K562 (cell line): ENCODE results near the gene FGGY. TPM values are rescaled to one million over a fixed set of nuclear protein-coding genes. Genes with fewer than 3 reads are reported as not detected.

ENCODE experiments used
- ILK ChIP-seq: fragments of 450-650 bp; IDR thresholded peaks from 2 replicates; pipeline ENCODE4 v1.6.1; 2016; ENCODE audit warnings: missing genetic modification characterization, low read depth, mild to moderate bottlenecking, missing compliant biosample characterization, moderate library complexity, borderline replicate concordance
- IRF1 ChIP-seq: sonication (generic); formaldehyde crosslinking; IDR thresholded peaks from 2 replicates; pipeline ENCODE4 v1.8.0; 2022; ENCODE audit warnings: missing genetic modification reagents, mild to moderate bottlenecking, borderline replicate concordance
- JUN ChIP-seq, 2 experiments: sonication (generic) in 1 of 2; formaldehyde crosslinking in 1 of 2; IDR thresholded peaks; 2 replicates each; pipeline versions ENCODE4 v1.6.1 to v1.8.0; 2012 to 2022; ENCODE audit warnings: borderline replicate concordance in 2 of 2, mild to moderate bottlenecking in 2 of 2, improper control_type of control experiment in 1 of 2, low read depth in 1 of 2, low read length in 1 of 2, missing genetic modification reagents in 1 of 2
- KLF10 ChIP-seq: fragments of 250-450 bp; sonication (Bioruptor Pico); IDR thresholded peaks from 2 replicates; pipeline ENCODE4 v1.6.1; 2021; ENCODE audit warnings: matching md5 sums
- NRF1 ChIP-seq, 2 experiments: fragments of 450-650 bp; IDR thresholded peaks in 1 of 2; conservative IDR thresholded peaks in 1 of 2; 2 replicates each; pipeline ENCODE4 v1.6.1; 2014; ENCODE audit warnings: mild to moderate bottlenecking in 2 of 2
- PHF8 ChIP-seq: fragments of 200-600 bp; sonication (generic); IDR thresholded peaks from 2 replicates; pipeline ENCODE4 v1.6.1; 2012; ENCODE audit warnings: mixed run types, mild to moderate bottlenecking, inconsistent platforms, low read length, moderate library complexity, borderline replicate concordance
- POLR3G ChIP-seq: IDR thresholded peaks from 2 replicates; pipeline ENCODE4 v1.6.1; 2011; ENCODE audit not compliant: insufficient read length, insufficient replicate concordance; ENCODE audit errors: extremely low read depth
- ZBTB5 ChIP-seq: fragments of 450-650 bp; IDR thresholded peaks from 2 replicates; pipeline ENCODE4 v1.6.1; 2017; ENCODE audit warnings: antibody characterized with exemption
- ZC3H11A ChIP-seq: IDR thresholded peaks from 2 replicates; pipeline ENCODE4 v1.6.1; 2012; ENCODE audit warnings: low read depth, low read length, improper control_type of control experiment
- ZC3H4 ChIP-seq: sonication (generic); formaldehyde crosslinking; IDR thresholded peaks from 2 replicates; pipeline ENCODE4 v1.9.0; 2021; ENCODE audit warnings: missing genetic modification reagents, borderline replicate concordance
- polyA plus RNA-seq, 8 experiments: library from polyadenylated mRNA; depleted of rRNA in 4 of 8; stranded (reverse) in 5 of 8; unstranded in 3 of 8; fragments of >200 nt; fragmentation: Nextera tagmentation in 2 of 8; fragmentation: Illumina TruSeq in 1 of 8; extraction: Ambion mirVana in 2 of 8; extraction: Trizol in 1 of 8; gene quantifications; 2 replicates each; pipeline versions ENCODE4 v1.2.1 to v1.2.3, GENCODE V29; 2011 to 2014; ENCODE audit warnings: inconsistent platforms in 1 of 8, missing spikeins in 1 of 8
- total RNA-seq, 7 experiments: library from RNA; depleted of rRNA in 6 of 7; stranded (reverse); fragments of >200 nt in 6 of 7; fragmentation: Illumina TruSeq in 2 of 7; extraction: Trizol in 2 of 7; gene quantifications; 2 replicates each; pipeline versions ENCODE4 v1.2.1 to v1.2.3, GENCODE V29; 2011 to 2021; ENCODE audit warnings: low replicate concordance in 1 of 7
- TF ChIP-seq, protein P1 (sequence below): fragments of 450-650 bp; IDR thresholded peaks from 2 replicates; pipeline ENCODE4 v1.6.1; 2016; ENCODE audit warnings: low read depth

The FGGY gene
- total and polyA plus RNA-seq, 9 of the 15 experiments (the other 6 are each of a cell fraction or from before 2014, with no cell fraction given) = 9.7 to 19.2 (median 12.6) TPM

GRCh38 chr1:59639266-59639665, 342.4 kb downstream of the FGGY start (continued):
- TF ChIP-seq ILK (no peak), ZC3H4 (no peak), PHF8 (no peak), IRF1 (CRISPR knock-in tag) (no peak), ZBTB5 (no peak), POLR3G (no peak), ZC3H11A (no peak), NRF1 (conservative IDR thresholded peaks at IDR 0.05 in 1 of 2, IDR thresholded peaks at IDR 0.05 in 1 of 2) (no peak), KLF10 (CRISPR knock-in tag) (no peak), JUN (IDR thresholded peaks at IDR 0.05; ENCODE audit: borderline replicate concordance, low read depth, low read length) (no peak), JUN (CRISPR knock-in tag; IDR thresholded peaks at IDR 0.05; ENCODE audit: borderline replicate concordance) (no peak)
- TF ChIP-seq, protein P1, sequence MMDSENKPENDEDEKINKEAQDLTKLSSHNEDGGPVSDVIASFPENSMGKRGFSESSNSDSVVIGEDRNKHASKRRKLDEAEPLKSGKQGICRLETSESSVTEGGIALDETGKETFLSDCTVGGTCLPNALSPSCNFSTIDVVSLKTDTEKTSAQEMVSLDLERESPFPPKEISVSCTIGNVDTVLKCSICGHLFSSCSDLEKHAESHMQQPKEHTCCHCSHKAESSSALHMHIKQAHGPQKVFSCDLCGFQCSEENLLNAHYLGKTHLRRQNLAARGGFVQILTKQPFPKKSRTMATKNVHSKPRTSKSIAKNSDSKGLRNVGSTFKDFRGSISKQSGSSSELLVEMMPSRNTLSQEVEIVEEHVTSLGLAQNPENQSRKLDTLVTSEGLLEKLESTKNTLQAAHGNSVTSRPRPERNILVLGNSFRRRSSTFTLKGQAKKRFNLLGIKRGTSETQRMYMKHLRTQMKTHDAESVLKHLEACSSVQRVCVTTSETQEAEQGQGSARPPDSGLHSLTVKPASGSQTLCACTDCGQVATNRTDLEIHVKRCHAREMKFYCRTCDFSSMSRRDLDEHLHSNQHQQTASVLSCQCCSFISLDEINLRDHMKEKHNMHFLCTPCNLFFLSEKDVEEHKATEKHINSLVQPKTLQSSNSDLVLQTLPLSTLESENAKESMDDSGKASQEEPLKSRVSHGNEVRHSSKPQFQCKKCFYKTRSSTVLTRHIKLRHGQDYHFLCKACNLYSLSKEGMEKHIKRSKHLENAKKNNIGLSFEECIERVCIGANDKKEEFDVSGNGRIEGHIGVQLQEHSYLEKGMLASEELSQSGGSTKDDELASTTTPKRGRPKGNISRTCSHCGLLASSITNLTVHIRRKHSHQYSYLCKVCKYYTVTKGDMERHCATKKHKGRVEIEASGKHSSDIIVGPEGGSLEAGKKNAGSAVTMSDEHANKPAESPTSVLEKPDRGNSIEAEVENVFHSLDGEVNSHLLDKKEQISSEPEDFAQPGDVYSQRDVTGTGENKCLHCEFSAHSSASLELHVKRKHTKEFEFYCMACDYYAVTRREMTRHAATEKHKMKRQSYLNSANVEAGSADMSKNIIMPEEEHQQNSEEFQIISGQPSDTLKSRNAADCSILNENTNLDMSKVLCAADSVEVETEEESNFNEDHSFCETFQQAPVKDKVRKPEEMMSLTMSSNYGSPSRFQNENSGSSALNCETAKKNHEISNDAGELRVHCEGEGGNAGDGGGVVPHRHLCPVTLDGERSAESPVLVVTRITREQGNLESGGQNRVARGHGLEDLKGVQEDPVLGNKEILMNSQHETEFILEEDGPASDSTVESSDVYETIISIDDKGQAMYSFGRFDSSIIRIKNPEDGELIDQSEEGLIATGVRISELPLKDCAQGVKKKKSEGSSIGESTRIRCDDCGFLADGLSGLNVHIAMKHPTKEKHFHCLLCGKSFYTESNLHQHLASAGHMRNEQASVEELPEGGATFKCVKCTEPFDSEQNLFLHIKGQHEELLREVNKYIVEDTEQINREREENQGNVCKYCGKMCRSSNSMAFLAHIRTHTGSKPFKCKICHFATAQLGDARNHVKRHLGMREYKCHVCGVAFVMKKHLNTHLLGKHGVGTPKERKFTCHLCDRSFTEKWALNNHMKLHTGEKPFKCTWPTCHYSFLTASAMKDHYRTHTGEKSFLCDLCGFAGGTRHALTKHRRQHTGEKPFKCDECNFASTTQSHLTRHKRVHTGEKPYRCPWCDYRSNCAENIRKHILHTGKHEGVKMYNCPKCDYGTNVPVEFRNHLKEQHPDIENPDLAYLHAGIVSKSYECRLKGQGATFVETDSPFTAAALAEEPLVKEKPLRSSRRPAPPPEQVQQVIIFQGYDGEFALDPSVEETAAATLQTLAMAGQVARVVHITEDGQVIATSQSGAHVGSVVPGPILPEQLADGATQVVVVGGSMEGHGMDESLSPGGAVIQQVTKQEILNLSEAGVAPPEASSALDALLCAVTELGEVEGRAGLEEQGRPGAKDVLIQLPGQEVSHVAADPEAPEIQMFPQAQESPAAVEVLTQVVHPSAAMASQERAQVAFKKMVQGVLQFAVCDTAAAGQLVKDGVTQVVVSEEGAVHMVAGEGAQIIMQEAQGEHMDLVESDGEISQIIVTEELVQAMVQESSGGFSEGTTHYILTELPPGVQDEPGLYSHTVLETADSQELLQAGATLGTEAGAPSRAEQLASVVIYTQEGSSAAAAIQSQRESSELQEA = no peak
